ENCODE measurements around the gene RNF44.
"Not testable (repeated sequence)": the region's sequence is repeated elsewhere in the genome, so short reads cannot be mapped to it uniquely, and the experiment has no call there.

The RNF44 gene

DNA sequence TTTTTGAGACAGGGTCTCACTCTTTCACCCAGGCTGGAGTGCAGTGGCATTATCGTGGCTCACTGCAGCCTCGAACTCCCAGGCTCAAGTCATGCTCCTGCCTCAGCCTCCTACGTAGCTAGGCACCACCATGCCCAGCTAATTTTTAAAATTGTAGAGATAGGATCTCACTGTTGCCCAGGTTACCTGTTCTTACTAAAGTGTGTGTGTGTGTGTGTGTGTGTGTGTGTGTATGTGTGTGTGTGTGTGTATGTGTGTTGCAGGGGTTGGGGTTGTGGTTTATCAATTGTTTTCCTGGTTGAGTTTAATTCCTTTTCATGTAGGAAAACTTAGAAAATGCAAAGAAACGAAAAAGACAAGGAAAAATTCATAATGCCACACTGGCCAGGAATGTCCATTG lies 21.8 kb downstream of the RNF44 start:
- no peak for DNase-seq

DNA sequence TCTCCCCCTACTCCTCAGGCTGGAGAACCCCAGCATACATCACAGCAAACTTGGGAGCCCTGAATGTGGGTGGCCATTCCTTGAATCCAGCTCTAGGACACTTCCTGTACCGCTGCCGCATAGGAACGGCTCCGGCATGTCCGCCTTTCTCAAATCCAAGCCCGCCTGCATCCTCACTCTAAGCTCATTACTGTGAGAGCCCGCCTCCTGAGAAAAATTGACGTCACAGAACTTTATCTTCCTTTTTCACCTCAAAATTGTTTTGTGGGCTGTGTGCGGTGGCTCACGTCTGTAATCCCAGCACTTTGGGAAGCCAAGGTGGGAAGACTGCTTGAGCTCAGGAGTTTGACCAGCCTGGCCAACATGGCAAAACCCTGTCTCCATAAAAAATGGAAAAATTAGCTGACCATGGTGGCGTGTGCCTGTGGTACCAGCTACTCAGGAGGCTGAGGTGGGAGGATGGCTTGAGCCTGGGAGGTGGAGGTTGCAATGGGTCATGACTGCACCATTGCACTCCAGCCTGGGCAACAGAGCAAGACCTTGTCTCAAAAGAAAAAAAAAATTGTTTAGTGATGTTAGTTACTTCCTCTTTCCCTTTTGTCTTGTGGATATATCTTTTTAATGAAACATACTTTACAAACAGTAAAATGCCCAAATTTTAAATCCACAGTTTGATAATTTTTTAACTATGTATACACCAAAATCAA lies 22.8 kb downstream of the RNF44 start:
- no peak for DNase-seq

DNA sequence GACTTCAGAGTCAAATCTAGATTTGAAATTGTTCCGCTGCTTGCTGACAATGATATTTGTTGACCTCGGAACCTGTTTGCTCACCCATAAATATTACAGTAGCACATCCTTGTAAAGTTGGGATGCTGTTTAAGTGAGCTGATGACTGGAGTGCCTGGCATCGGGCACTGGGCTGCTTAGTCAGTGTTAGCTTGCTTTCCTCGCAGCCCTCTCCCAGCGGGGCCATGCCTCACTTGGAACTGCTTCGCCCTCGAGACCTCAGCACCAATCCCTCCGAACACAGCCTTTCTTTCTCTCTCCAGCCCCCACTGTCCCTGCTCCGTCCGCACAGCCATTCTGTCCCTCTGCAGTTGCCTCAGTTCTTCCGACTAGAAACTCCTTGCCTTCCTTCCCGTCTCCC lies 23.4 kb downstream of the RNF44 start:
- DNase-seq: no peak

DNA sequence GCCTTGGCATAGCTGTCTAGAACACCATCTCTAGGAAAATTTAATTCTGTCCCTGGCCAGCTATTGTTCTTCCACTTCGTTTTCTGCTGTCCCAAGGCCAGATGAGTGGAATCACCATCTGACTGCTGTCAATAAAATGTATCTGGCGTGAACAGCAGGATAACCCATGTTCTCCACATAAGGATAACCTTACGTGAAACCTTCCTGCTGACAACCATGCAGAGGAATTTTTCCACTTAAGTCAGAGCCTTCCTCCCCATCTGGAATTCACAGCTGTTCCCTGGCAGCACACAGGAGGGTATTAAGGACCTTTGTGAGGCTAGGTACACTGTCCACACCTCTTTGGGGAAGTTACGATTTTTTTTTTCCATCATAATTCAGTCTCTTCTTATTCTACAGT lies 28.6 kb downstream of the RNF44 start:
- no peak for DNase-seq

DNA sequence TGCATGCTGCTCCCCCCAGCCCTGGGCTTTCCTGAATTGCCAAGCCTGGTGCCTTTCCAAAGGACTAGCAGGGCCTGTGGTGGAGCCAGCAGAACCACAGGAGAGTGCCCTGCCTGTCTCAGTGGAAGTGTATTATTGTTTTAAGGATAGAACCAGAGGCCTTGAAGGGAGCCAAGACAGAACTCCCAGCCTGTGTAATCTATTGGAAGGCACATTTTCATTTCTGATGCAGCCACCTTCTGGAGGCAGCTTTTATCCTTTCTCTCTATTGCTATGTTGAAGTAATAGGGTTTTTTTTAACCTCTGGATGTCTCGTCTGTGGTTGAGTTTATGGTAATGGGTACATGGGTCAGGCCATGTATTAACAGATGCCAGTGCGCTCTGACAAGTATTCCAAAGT lies 29.3 kb downstream of the RNF44 start:
- DNase-seq: no peak

DNA sequence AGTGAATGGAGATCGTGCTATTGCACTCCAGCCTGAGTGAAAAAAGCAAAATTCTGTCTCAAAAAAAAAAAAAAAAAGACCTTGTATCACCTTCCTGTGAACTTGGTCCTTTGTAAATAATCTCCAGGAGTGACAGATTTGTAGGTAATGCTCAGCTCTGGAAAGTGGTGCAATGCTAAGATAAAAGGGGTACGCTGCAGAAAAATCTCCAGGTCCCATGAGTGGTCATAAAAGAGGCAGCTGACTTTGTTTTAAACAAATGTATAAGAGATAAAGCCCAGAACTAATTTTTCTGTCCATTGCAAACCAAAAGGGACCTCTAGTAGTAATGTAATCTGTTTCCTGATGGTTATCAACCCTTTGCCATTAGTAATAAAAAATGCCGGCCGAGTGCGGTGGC lies 33.7 kb downstream of the RNF44 start:
- no peak for DNase-seq

DNA sequence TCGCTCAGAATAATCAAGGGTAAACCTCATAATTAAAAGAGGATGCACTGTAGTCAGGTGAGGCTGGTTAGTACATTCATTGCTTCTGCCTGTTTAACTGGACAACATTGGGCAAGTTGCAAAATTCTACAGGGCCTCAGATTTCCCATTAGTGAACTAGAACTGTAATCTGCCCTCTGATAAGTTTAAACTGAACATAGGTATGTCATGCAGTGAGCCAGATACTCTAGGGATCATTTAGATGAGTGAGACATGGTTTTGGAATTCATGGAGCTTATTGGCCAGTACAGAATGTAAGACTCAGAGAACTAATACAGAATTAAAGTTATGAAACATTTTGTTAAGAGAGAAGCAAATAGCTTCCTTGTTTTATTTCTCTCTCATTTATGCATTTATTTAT lies 35.9 kb downstream of the RNF44 start:
- DNase-seq: no peak

DNA sequence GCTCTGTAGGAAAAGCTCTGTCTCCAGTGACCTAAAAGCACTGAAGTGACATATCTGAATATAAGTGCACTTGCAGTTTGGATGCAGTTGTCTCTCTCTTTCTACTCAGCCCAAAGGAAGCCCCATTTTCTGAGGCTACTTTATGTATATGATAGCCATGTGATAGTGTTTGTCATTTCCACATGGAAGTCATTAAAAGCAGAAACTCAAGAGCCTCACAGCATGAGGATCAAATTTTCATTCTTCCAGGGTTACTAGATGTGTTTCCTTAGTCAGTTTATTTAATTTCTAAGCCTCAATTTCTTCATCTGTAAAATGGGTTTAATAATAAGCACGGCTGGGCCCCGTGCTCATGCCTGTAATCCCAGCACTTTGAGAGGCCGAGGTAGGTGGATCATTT lies 36.7 kb downstream of the RNF44 start:
- DNase-seq: no peak

DNA sequence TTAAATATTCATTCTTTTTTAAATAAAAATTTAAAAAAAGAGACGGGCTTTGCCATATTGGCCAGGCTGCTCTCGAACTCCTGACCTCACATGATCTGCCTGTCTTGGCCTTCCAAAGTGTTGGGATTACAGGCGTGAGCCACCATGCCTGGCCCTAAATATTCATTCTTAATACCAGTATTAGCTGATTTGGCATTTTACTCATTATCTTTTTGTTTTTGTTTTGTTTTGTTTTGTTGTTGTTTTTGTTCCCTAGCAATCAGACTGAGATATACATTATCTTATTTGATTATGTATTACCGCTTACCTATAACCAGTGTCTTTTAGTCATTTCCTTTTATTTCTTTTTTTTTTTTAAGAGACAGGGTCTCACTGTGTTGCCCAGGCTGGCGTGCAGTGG lies 37.9 kb downstream of the RNF44 start:
- DNase-seq: no peak

DNA sequence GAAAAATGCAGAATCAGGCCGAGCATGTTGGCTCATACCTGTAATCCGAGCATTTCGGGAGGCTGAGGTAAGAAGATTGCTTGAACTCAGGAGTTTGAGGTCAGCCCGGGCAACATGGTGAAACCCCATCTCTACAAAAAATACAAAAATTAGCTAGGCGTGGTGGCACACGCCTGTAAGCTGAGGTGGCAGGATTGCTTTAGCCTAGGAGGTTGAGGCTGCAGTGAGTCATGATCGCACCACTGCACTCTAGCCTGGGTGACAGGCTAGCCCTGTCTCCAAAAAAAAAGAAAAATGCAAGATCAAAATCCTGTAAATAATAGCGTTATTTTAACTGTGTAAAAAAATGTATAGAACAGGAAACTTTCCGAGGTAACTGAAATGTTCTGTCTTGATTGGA lies 39.4 kb downstream of the RNF44 start:
- no peak for DNase-seq

DNA sequence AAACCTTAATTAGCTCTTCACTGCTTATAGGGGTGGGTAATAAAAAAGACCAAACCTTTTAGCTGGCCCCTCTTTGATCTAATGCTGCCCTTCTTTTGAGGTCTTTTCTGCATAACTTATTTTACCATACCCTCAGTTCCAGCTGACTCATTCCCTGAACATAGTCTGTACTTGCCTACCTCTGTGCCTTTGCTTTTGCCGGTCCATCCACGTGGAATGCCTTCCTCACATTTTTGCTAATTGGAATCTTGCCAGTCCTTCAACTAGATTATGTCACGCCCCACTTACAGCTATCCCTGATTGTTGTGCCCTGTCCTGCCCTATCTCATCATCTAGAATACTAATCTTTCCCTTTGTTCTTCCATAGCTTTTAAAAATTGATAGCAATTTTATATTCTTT lies 44.8 kb downstream of the RNF44 start:
- no peak for DNase-seq

DNA sequence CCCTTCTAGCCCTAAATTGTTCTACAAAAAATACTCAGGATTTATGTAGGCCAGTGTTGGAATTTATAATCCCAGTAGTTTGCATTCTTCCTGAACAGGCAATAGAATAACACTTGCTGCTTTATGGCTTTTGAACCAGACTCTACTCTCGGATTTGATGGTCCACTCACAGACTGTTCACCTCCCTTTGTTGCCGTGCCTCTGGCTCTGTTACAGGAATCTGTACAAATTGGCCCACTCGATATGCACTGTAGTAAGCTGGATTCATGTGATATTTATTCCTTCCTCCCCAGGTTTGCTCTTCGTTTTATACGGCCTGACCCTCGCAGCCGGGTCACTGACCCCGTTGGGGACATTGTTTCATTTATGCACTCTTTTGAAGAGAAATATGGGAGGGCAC lies 45.3 kb downstream of the RNF44 start:
- DNase-seq: no peak

DNA sequence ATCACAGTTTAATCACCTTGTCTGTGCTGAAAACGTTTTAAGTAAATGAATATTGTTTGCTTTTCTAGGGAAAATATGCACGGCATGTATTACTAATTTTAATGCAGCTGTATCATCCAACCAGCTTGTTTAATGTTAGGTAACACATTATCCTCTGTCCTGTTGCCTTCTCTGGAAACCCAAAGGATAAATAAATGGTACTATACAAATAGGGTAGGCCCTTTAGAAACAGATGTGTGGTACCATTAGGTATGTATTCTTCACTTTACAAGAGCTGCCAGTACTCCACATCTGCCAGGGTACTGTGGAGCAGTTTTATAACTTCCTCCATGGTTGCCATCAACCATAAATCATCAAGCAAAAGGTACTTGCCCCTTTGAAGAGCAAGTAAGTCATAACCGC lies 46.1 kb downstream of the RNF44 start:
- no peak for DNase-seq

DNA sequence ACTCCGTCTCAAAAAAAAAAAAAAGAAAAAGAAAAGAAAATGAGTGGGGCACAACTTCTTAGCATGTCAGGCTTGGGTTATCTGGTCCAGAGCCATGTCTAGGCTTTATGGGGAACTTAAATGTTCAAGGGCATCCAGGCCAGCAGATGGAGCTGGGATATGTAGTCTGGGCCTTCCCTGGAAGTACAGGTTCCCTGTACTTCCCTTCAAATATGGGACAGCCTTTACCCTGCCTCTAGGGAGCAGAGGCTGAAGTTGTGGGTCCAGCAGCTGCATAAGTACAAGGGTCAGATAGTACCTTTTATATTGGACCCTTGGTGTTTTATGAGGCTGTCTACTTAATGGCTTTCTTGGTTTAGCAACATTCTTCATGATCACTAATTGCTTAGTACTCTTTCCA lies 46.9 kb downstream of the RNF44 start:
- DNase-seq: no peak

DNA sequence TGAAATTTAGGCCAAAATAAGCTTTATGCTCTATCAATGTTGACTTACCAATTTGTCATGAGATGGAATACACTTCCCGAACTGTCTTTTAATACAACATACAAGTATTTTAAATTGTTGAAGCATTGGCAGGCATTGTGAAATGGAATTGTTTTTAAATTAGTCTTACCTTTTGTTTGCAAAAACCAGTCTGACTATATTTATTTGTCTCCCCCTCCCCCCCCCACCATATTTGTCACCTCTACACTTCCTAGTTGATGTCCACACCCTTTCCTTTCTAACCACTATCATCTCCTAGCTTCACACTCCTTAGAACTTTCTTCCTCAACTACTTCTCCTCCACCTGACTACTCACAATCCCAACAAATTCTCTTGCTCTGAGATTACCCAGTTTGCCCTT lies 48.1 kb downstream of the RNF44 start:
- no peak for DNase-seq

DNA sequence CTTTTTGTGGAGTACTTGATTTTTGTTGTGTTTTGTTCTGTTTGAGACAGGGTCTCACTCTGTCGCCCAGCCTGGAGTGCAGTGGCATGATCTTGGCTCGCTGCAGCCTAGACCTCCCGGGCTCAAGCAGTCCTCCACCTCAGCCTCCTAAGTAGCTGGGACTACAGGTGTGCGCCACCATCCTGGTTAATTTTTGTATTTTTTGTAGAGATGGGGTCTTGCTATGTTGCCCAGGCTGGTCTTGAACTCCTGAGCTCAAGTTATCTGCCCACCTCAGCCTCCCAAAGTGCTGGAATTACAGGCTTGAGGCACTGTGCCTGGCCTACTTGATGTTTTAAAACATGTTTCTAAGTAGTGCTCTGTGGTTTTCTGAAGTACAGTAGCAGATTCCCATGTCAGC lies 50.0 kb downstream of the RNF44 start:
- not testable (repeated sequence) for DNase-seq

DNA sequence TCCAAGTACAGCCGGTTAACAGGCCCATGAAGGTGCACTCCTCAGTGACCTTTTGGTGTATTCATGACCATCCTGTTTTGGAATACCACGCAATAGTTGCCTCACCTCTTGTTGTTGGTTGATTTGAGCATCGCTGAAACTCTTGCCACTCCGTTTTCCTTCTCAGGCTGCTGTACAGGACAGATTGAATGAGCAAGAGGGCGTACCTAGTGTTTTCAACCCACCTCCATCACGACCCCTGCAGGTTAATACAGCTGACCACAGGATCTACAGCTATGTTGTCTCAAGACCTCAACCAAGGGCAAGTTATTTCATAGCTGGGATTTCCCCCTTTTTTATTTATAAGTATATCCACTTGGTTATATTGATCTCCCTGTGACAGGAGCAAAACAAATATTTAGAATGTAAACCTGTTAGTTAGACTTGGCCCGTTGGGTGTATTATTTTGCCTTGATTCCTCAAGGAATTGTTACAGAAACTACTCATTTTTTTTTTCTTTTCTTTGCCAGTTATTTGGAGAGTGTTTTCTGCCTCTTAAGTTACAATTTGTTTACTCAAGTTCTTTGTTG lies 50.9 kb downstream of the RNF44 start:
- DNase-seq: no peak

DNA sequence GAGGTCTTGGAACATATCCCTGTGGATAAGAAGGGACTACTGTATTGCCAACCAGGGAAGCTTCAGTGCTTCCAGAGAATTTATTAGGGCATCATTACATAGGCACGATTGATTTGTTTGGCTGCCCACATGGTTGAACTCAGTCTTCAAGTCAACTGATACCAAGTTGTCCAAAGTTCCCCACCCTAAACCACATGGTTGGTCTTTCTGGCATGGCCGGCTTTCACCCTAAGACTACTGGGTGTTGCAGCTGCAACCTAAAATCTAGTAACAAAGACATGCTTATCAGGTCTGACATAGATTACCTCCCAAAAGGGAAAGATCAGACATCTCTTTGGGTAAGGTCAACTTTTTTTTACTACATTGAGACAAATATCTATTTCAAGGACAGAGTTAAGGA lies 52.0 kb downstream of the RNF44 start:
- DNase-seq: no peak

DNA sequence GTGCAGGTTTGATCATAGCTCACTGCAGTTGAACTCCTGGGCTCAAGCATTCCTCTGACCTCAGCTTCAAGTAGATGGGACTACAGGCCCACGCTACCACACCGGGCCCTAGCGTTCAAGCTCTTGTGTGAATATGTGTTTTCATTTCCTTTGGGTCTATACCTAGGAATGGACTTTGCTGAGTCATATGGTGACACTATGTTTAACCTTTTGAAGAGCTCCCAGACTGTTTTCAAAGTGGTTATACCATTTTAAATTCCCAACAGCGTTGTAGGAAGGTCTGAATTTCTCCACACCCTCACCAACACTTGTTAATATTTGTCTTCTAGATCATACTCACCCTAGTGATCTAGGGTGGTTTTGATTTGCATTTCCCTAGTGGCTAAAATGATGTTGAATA lies 55.5 kb downstream of the RNF44 start:
- no peak for DNase-seq
